ENCODE measurements around the gene TUBA1A.

GRCh38 chr12:49187184-49187583, 1.7 kb downstream of the TUBA1A start:
- no peak for TF ChIP-seq POLR2A (IDR thresholded peaks at IDR 0.05; ENCODE audit: low read depth, low read length)
- TF ChIP-seq POLR2AphosphoS5 (IDR thresholded peaks at IDR 0.05; ENCODE audit: low read depth, low read length): no peak
